GM19035 (cell line): Measurements from ENCODE around the gene CPNE4.

Experiments used
- ATAC-seq: cut with Tn5 transposase; IDR thresholded peaks from one replicate; pipeline ENCODE4 v1.9.1; 2021; ENCODE audit not compliant: unreplicated experiment

Gene CPNE4

DNA sequence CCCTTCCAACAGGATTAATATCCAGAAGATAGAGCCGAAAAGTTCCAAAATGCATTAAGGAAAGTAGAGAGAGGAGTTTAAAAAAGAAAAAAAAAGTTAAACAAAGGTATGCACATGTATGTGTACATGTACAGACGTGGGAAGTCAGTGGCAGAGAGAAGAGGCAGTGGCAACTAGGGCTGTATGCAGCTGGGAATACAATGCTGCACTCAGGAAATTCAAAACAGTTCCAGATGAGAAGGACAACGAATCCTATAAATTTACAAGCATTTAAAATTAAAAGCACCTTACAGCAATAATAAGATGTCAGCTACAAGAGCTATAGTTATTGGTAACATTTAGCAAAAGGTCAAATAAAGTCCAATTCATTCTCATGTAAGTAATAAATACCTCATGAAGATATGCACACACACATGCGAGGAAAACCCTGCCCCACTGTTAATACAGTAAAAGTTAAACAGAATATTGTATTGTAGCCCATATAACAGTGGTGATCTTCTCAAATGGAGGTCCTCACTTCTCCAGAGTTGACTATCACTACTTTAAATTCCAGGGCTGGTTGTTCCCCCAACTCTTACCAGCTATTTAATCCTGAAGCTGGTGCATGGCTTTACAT lies 550.2 kb downstream of the CPNE4 start:
- ATAC-seq, result no peak
